GM12872 (cell line): ENCODE data around the gene DNPEP.

ENCODE experiments used
- TF ChIP-seq, protein P1 (sequence below): IDR thresholded peaks from 3 replicates; pipeline ENCODE4 v1.5.1; 2011; ENCODE audit warnings: low read depth, mild to moderate bottlenecking, low read length, moderate library complexity; ENCODE audit not compliant: insufficient read depth

Gene DNPEP

DNA sequence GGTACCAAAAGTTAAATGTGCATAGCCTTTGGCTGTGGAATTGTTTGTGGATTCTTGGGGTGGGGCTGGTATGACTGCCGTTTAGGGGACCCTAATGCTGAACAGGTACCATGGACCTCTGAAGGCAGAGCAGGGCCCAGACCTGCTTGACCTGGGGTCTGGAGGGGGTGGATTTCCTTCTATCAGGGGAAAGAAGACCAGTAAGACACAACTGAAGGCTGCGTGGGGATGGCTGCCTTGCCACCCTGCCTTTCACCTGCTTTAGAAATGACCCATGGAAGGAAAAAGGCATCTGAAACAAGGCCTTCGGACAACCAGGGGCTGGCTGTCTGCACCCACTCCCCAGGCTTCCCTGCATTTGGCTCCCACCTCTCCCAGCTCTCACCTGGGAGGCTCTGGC is 37.5 kb downstream of the DNPEP start:
- TF ChIP-seq, protein P1, sequence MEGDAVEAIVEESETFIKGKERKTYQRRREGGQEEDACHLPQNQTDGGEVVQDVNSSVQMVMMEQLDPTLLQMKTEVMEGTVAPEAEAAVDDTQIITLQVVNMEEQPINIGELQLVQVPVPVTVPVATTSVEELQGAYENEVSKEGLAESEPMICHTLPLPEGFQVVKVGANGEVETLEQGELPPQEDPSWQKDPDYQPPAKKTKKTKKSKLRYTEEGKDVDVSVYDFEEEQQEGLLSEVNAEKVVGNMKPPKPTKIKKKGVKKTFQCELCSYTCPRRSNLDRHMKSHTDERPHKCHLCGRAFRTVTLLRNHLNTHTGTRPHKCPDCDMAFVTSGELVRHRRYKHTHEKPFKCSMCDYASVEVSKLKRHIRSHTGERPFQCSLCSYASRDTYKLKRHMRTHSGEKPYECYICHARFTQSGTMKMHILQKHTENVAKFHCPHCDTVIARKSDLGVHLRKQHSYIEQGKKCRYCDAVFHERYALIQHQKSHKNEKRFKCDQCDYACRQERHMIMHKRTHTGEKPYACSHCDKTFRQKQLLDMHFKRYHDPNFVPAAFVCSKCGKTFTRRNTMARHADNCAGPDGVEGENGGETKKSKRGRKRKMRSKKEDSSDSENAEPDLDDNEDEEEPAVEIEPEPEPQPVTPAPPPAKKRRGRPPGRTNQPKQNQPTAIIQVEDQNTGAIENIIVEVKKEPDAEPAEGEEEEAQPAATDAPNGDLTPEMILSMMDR, result no peak

DNA sequence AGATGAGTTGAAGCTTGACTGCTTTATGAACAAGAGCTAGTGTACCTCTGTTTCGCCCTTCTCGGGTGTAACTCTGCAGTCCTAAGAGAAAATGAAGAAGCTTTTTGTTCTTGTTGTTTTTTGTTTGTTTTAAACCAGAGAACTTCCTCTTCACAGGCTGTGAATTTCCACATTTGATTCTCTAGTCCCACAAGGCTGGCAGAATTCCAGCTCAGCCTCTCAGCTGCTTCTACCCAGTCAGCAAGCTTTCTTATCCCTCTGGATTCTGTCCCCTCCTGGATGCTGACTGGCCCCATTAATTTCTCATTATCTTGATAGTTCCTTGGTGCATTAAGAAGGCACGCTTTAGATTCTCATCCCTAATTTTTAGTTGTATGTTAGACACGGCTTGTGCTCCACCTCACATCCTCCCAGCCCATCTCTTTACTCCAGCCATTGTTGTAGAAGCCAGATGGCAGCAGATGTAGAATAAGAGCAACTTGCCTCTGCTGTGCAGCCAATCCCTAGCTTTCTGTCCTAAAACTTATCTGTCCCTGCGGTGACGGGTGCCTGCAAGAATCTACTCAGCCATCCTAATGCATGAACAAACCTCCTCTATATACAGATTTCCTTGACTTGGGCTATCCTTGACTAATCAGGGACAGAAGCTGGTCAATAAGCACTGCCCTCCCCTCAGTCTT is 42.8 kb downstream of the DNPEP start:
- TF ChIP-seq, protein P1, result no peak

DNA sequence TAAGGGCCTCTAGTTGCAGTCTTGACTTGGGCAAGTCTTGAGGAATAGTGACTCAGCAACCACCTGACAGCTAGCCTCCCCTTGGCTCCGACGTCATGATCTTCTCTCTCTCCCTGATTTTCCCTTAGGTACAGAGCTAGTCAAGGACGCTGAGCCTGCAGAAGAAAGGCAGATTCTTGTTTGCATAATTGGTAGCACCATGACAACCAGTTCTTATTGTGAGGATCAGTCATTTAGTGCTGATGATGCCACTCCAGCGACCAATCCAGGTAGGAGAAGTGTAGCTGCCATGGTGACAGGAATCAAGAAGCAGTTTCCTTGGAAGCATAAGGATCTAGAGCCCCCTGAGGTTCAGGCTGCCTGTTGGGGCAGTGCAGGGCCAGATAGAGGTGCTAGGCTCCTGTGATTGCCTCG is 52.3 kb downstream of the DNPEP start:
- TF ChIP-seq, protein P1, result no peak

DNA sequence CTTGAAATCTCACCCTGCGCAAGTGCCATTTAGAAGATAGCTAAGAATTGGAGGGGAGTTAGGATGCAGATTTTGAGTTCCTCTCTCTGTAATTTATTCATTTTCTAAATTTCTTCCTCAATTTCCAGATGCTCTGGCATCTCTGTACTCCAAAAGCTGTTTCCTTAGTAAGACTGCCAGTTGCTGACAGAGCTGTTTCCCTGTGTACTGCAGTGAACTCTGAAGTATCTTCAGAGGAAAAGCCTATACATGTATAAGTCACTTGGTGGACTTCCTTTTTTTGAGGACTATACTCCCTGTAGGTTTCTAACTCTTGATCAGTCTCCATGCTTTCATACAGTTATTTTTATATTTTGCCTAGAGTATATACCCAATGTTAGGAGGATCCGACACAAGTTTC is 53.6 kb downstream of the DNPEP start:
- TF ChIP-seq, protein P1, result no peak

DNA sequence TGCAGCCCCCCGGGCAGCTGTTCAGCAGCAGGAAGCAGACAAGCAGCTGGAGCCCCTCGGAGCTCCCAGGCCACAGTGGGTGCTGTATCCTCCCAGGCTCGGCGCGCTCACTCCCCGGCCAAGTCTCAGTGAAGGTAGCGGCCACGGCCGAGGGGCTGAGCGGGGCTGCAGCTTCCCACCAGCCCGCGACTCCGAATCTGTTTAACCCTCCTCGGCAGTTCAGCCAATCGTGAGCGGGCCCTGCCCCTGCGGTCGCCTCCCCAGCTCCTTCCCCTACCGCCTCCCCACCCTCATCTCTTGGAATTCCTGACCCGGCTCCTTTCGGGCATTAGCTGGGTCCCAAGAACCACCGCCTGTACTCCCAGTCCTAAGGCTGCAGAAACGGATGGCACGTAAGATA is 55.2 kb downstream of the DNPEP start, which contains the start of gene RESP18:
TSS of gene RESP18 (minus strand) at position 203 of the 400 bp plus-strand sequence.
- TF ChIP-seq, protein P1, result no peak

DNA sequence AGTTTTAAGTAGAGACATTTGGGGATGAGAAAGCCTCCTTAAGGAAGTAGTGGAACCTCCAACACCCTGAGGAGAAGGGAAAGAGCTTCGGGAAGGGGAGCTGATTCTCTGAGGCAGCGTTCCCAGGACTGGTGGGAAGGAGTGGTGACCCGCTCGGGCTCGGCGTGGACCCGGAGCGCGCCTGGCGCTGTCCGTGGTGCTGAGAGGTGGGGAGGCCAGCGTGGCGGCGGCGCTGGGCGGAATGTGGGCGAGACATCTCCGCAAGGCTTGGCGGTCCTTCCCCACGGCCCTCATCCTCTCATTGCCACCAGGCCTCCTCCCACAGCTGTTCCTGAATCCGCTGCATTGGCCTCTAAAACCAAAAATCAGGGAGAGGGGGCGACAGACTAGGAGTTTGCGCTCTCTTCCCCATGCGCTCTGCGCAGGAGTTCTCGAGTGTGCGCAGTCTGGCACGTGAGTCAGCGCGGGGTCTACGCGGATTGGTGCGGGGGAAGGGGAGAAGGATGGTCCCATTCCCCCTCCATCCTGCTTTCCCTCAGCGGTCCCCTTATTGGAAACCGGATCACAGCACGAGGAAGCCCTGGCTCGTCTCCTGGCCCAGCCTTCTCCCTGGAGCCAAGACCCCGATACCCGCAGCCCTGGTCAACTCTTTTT is 56.0 kb downstream of the DNPEP start:
- TF ChIP-seq, protein P1, result no peak

DNA sequence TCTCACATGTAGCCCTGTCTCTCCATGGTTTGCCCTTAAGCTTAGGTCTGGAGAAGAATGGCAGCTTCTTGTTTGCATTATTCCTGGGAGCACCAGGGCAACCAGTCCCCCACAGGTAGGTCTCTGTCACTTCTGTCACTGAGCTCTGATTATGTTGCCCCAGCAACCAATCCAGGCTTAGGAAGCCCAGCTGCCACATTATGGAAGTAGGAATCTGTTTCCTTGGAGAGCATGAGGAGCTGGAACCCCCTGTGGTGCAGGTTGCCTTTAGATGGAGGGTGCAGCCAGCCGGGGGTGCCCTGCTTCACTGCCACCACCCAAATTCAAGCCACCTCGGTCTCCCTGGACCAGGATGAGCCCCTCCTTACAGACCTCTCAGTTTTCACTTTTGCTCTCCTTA is 60.0 kb downstream of the DNPEP start:
- TF ChIP-seq, protein P1, result no peak
